ENCODE data around the gene SORCS2.
"Not testable (repeated sequence)": the region's sequence is repeated elsewhere in the genome, so short reads cannot be mapped to it uniquely, and the experiment has no call there.

- TF ChIP-seq CTCF, POLR2A (IDR thresholded peaks at IDR 0.05): not testable (repeated sequence)
Observed at GRCh38 chr4:7215187-7215586, 22.8 kb downstream of the SORCS2 start.

Measured in uterus (tissue), 2 donors.